Retinal pigment epithelial cell (primary cell): ENCODE data around the gene ZDHHC8.

Experiments
- DNase-seq: peaks from one replicate; pipeline ENCODE4 v3.0.0-alpha.2; 2010; ENCODE audit warnings: low read depth
- H3K4me3 ChIP-seq: 2 replicates; pipeline ENCODE4 v1.5.1; 2011; ENCODE audit warnings: mild to moderate bottlenecking, low read length, control low read depth, moderate library complexity
- TF ChIP-seq, protein P1 (sequence below): conservative IDR thresholded peaks from 2 replicates; pipeline ENCODE4 v1.5.1; 2011; ENCODE audit warnings: low read depth, low read length, control low read depth, inconsistent platforms

The ZDHHC8 gene

DNA sequence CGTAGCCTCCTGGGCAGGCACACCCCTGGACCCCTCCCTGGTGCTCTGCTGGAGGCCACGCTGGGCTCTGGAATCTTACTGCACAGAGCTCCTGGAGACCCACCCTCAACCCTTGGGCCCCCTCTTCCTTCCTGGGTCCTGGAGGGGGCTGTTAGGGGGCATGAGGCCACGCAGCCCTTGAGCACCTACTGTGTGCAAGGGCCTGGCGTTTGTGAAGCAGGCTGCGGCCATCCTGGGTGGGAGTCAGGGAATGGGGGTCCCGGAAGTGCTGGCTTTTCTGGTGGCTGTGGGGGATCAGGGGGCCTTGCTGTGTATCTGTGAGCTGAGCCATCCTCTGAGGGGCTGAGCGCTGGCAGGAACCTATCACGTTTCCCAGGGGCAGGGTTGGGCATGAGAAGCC, 60.2 kb downstream of the ZDHHC8 start:
- TF ChIP-seq, protein P1, sequence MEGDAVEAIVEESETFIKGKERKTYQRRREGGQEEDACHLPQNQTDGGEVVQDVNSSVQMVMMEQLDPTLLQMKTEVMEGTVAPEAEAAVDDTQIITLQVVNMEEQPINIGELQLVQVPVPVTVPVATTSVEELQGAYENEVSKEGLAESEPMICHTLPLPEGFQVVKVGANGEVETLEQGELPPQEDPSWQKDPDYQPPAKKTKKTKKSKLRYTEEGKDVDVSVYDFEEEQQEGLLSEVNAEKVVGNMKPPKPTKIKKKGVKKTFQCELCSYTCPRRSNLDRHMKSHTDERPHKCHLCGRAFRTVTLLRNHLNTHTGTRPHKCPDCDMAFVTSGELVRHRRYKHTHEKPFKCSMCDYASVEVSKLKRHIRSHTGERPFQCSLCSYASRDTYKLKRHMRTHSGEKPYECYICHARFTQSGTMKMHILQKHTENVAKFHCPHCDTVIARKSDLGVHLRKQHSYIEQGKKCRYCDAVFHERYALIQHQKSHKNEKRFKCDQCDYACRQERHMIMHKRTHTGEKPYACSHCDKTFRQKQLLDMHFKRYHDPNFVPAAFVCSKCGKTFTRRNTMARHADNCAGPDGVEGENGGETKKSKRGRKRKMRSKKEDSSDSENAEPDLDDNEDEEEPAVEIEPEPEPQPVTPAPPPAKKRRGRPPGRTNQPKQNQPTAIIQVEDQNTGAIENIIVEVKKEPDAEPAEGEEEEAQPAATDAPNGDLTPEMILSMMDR: no peak
- H3K4me3 ChIP-seq: no peak overlapping the region
- DNase-seq: no peak

DNA sequence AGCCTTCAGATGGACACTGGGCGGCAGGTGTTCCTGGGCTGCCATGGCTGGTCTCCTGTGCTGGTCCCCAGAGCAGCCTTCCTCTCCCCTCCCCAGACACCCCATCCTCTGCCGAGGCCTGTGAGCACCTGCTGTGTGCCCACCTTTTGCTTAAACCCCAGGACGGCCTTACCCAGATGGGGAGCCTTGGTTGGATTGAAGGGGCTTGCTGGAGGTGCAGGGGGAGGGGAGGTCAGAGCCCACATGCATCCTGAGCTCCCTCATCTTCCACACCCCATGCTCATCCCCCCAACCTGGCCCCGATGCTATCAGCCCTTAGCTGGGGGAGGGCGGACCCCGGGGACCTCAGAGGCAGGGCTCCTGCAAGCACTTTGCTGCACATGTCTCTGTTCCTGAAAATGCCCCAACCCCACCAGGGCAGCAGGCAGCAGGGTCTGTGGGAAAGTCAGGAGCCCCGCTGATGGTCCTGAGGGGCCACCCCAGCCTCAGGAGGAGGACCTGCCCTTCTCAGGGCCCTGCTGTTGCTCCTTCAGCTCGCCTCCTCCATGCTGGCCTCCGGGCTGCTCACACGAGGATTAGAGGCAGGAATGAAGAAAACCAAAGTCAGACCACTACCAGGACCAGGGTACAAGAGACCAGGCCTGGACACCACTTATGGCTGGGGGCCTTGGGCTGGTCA, 60.8 kb downstream of the ZDHHC8 start:
- no peak for DNase-seq
- TF ChIP-seq, protein P1: no peak
- no peak overlapping the region for H3K4me3 ChIP-seq

DNA sequence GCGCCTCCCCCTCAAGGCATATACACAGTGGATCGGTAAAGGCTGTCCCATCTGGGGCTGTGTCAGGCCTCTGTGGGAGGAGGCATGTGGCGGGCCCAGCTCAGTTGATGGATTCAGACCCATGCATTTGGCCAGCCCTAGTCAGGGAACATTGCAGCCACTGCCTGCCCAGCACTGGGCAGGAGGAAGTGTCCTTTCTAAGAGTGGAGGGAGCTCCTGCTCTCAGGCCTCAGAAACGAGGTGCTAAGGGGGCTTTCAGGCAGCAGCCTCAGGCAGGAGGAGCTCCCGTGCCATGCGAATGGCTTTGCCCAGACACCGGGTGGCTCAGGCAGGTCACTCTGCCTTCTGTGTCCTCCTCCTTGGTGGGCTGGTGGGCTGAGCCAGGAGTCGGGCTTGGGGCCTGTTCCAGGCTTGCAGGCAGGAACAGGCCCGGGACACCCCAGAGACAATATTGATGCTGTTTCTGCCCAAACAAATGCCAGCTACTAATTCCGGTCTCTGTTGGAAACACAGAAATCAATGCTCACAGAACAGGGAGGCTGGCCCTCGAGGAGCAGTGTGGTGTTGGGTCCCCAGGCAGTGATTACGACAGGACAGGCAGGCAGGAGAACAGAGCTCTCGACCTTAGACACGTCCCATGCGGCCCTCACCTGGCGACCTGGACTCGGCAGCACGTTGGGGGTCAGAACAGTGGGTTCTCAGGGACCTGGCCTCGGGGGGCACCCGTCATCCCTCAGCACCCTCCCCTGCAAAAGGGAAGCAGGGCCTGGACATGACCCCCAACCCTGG, 61.6 kb downstream of the ZDHHC8 start:
- TF ChIP-seq, protein P1: no peak
- no peak for DNase-seq
- no peak overlapping the region for H3K4me3 ChIP-seq

DNA sequence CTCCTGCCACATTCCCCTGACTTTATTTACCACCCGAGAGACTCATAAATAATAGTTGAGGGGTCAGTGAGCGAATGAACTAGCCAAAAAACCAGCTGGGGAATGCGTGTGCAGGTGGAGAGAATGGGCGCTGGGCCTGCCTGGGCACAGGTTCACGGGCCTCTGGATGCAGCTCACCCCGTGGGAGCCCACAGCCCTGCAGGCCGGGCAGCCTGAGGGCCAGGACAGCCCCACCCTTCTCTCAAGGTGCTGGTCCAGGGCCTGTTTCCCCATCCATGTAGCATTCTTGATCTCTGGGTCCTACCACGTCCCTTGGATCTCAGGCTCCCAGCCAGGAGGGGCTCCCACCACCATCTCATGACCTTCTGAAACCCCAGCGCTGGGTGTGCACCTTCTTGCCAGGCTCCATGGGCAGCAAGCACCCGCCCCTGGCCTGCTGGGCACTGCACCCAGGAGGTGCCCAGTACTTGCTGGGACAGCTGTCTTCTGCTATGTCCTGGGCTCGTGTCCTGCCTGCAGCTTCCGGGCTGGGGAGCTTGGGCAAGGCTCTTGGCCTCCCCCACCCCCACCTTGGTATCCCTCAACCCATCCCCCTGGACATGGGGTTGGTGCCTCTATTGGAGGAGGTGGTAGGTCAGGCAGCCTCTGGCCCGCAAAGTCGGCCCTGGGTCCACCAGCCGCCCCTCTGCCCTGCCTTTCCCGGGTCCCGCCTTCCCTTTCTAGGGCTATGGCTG, 62.3 kb downstream of the ZDHHC8 start:
- DNase-seq: no peak
- TF ChIP-seq, protein P1: no peak
- no peak overlapping the region for H3K4me3 ChIP-seq

DNA sequence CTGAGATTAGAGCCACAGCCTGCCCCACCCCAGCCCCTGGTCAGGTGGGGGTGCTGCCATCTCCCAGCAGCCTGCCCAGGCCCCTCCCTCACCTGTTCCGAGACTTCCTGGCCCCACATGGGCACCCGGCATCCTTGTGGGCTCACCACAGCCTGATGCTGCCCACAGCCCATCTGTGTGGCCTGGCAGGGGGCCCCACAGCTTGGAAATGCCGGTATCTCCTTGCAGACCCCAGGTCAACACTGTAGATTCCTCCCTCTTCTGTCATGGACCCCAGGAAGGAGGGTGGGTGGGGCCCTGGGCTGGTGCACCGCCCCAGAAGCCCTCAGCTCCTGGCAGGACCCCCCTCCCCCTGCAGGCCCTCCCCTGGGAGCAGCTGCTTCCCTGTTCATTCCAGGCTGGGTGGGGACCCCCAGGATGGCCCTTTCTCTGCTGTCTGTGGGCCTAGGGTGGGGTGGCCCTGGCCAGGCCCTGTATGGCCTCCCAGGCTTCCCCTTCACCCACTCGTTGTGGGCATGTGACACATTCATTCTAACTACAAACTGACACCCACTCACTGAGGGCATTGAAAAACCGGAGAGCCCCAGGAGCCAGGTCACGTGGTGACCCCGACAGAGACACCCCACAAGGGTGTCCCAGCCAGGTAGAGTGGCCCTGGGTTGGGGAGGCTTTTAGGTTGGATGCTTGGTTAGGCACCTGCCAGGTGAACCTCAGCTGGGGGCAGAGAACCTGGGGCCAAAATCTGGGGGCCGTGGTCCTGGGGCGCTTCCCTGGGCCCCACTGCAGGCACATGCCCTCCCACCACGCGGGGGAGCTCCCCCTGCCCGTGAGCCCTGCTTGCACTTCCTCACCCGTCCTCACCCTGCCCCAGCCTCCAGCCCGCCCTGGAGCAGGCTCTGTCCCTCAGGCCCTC, 63.3 kb downstream of the ZDHHC8 start:
- no peak overlapping the region for H3K4me3 ChIP-seq
- DNase-seq: no peak
- TF ChIP-seq, protein P1: no peak

DNA sequence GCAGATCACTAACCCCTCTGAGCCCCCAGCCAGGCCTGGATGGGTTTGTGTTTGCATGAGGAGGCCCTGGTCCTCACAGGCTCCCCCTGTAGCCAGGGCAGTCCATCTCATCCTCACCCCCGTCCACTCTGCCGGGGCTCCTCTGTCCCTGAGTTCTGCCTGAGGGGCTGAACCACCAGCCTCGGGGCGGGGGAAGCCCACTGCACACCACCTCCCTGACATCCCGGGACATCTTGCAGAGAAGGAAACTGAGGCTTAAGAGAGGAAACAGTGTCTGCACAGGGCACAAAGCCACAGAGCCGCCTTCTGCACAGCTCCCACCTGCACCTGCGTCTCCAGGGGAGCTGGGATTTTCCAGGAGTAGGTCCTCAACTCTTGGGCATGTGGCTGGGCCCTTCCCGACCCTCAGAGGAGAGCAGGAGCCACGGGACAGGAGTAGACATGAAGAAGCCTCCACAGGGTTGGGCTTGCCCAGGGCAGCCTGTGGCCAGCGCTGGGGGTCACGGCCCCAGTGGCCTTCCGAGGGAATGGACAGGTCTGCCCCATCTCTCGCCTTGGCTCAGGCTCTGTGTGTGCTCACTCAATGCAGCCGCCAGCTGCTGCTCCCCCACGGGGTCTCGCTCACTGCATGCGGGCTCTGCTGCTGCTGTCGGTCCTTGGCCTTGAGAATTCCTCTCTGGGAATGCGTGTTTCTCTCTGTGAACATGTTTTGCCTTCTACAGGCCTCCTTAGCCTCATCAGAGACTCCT, 64.7 kb downstream of the ZDHHC8 start:
- H3K4me3 ChIP-seq: no peak overlapping the region
- DNase-seq: no peak
- TF ChIP-seq, protein P1: no peak
